ENCODE results near the gene LIMA1. TPM values are rescaled to one million over a fixed set of nuclear protein-coding genes. Genes with fewer than 3 reads are reported as not detected.

Gene LIMA1
- total RNA-seq, 2 experiments from 2014 or later = 4.6 to 5.1 TPM

- H3K4me1 ChIP-seq (ENCODE audit: insufficient read depth, low read length) = no peaks in the 10 kb centered on the region
- no peak for DNase-seq
- peaks cover 21% of the 10 kb centered on the region for H3K36me3 Mint-ChIP-seq (ENCODE audit: low read depth)
- H3K4me3 ChIP-seq (ENCODE audit: low read length) = no peak overlapping the region
- no peaks in the 10 kb centered on the region for H3K9me3 Mint-ChIP-seq
- no peaks in the 10 kb centered on the region for H3K9me3 ChIP-seq (ENCODE audit: control insufficient read depth in 1 of 2, insufficient read depth in 1 of 2, low read length in 2 of 2)
- intact Hi-C loops (cut with DNase I, micrococcal nuclease) = no loop called here
- H3K4me3 Mint-ChIP-seq = no peak overlapping the region
- CTCF ChIA-PET = interaction anchor here (0.6 kb wide), 1 partner anchor 221 kb away, joined by 4 read pairs; the partner anchor contains the start of gene RACGAP1
- ATAC-seq (ENCODE audit: poor library complexity) = no peak
- POLR2A ChIA-PET = no interaction called here
- no peaks in the 10 kb centered on the region for H3K27me3 ChIP-seq (ENCODE audit: control insufficient read depth in 1 of 2, insufficient read depth in 2 of 2, low read length in 2 of 2)
- no peaks in the 10 kb centered on the region for H3K27me3 Mint-ChIP-seq
- TF ChIP-seq, protein P1, sequence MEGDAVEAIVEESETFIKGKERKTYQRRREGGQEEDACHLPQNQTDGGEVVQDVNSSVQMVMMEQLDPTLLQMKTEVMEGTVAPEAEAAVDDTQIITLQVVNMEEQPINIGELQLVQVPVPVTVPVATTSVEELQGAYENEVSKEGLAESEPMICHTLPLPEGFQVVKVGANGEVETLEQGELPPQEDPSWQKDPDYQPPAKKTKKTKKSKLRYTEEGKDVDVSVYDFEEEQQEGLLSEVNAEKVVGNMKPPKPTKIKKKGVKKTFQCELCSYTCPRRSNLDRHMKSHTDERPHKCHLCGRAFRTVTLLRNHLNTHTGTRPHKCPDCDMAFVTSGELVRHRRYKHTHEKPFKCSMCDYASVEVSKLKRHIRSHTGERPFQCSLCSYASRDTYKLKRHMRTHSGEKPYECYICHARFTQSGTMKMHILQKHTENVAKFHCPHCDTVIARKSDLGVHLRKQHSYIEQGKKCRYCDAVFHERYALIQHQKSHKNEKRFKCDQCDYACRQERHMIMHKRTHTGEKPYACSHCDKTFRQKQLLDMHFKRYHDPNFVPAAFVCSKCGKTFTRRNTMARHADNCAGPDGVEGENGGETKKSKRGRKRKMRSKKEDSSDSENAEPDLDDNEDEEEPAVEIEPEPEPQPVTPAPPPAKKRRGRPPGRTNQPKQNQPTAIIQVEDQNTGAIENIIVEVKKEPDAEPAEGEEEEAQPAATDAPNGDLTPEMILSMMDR (IDR thresholded peaks at IDR 0.05) = no peak
- H3K4me1 Mint-ChIP-seq (ENCODE audit: low read depth) = no peaks in the 10 kb centered on the region
- no peak overlapping the region for H3K27ac ChIP-seq (ENCODE audit: low read depth in 1 of 2, low read length in 2 of 2)
- no peak overlapping the region for H3K27ac Mint-ChIP-seq
- H3K36me3 ChIP-seq (ENCODE audit: insufficient read depth, low read length) = no peaks in the 10 kb centered on the region
Measured at GRCh38 chr12:50246197-50246865, 37.0 kb downstream of the LIMA1 start.

DNA sequence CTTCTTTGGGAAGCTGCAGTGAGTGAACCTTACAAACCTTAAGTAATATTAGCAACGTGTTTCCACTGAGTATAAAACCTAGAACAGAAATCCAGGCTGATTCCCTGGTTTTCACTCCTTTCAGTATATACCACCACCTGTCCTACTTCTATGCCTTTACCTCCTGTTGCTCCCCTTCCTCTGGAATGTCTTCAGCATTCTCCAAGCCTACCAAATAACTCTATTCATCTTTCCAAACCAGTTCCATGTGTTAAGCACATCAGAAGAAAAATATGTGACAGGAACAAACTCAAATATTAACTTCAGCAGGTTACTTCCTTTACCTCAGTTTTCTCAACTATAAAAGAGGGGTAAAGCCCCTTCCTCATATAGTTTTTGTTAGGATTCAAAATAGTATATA, 39.8 kb downstream of the LIMA1 start:
- Mint-ChIP-seq H3K4me1 (ENCODE audit: low read depth) (no peaks in the 10 kb centered on the region), H3K36me3 (ENCODE audit: low read depth) (peaks cover 20% of the 10 kb centered on the region), H3K27me3 (no peaks in the 10 kb centered on the region), H3K9me3 (no peaks in the 10 kb centered on the region), H3K27ac (no peak overlapping the region), H3K4me3 (no peak overlapping the region)
- intact Hi-C loops (cut with DNase I, micrococcal nuclease) = no loop called here
- no peaks in the 10 kb centered on the region for H3K9me3 ChIP-seq (ENCODE audit: control insufficient read depth in 1 of 2, insufficient read depth in 1 of 2, low read length in 2 of 2)
- no peak for DNase-seq
- no peak for ATAC-seq (ENCODE audit: poor library complexity)
- ChIA-PET CTCF (no interaction called here), POLR2A (no interaction called here)
- H3K36me3 ChIP-seq (ENCODE audit: insufficient read depth, low read length) = no peaks in the 10 kb centered on the region
- TF ChIP-seq, protein P1 (IDR thresholded peaks at IDR 0.05) = no peak
- no peaks in the 10 kb centered on the region for H3K27me3 ChIP-seq (ENCODE audit: control insufficient read depth in 1 of 2, insufficient read depth in 2 of 2, low read length in 2 of 2)
- H3K4me1 ChIP-seq (ENCODE audit: insufficient read depth, low read length) = no peaks in the 10 kb centered on the region
- no peak overlapping the region for H3K27ac ChIP-seq (ENCODE audit: low read depth in 1 of 2, low read length in 2 of 2)
- no peak overlapping the region for H3K4me3 ChIP-seq (ENCODE audit: low read length)

DNA sequence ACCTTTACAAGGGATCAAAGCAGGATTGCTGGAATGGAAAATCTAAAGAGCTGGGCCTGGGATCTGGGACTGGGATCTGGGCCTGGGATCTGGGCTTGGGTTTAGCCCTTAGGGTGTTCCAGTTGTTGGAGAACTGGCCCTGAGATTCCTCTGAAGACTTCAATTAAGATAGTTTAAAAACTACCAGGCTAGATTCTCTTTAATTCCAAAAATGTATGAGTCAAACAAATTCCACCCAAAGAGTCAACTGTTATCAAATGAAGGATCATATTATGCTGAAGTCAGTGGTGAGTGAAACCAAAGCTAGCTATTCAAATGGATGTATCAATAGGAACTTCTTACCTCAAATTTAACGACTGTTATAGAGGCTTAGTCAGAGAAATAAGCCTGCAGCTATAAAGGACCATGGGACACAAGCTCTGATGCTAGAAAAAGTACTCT, 40.5 kb downstream of the LIMA1 start:
- Histone ChIP-seq H3K4me1 (ENCODE audit: insufficient read depth, low read length) (no peaks in the 10 kb centered on the region), H3K36me3 (ENCODE audit: insufficient read depth, low read length) (no peaks in the 10 kb centered on the region), H3K27me3 (ENCODE audit: control insufficient read depth in 1 of 2, insufficient read depth in 2 of 2, low read length in 2 of 2) (no peaks in the 10 kb centered on the region), H3K4me3 (ENCODE audit: low read length) (no peak overlapping the region), H3K9me3 (ENCODE audit: control insufficient read depth in 1 of 2, insufficient read depth in 1 of 2, low read length in 2 of 2) (no peaks in the 10 kb centered on the region), H3K27ac (ENCODE audit: low read depth in 1 of 2, low read length in 2 of 2) (no peak overlapping the region)
- ChIA-PET CTCF (interaction anchor here (0.6 kb wide), 1 partner anchor 867 kb away, joined by 4 read pairs; no protein-coding TSS in a partner anchor), POLR2A (interaction anchor here (0.6 kb wide), 1 partner anchor 1212 kb away, joined by 3 read pairs; no protein-coding TSS in a partner anchor)
- Mint-ChIP-seq H3K27me3 (no peaks in the 10 kb centered on the region), H3K4me3 (no peak overlapping the region), H3K9me3 (no peaks in the 10 kb centered on the region), H3K4me1 (ENCODE audit: low read depth) (no peaks in the 10 kb centered on the region), H3K27ac (no peak overlapping the region), H3K36me3 (ENCODE audit: low read depth) (peaks cover 16% of the 10 kb centered on the region)
- DNase-seq = no peak
- no peak for ATAC-seq (ENCODE audit: poor library complexity)
- TF ChIP-seq, protein P1 (IDR thresholded peaks at IDR 0.05) = no peak
- intact Hi-C loops (cut with DNase I, micrococcal nuclease) = no loop called here
